GM12878 (cell line): ENCODE data around the gene SIK2. TPM values are rescaled to one million over a fixed set of nuclear protein-coding genes. Genes with fewer than 3 reads are reported as not detected.

ENCODE experiments used
- ATAC-seq: fragments of 200-7000 bp; cut with Tn5 transposase; 3 replicates; pipeline ENCODE4 v1.9.1; 2020; ENCODE audit warnings: mild to moderate bottlenecking, moderate library complexity
- BruUV-seq: library from RNA; stranded (reverse); fragments of 400-500 nt; replicated peaks from 2 replicates; lab custom pipeline; 2021; lab: Mats Ljungman, UMichigan
- CTCF ChIA-PET: fragments of 300-600 bp; sonication (Branson Sonifier 250); formaldehyde crosslinking; extraction: SDS; loops from one replicate; lab custom pipeline; 2021; ENCODE audit warnings: inconsistent platforms; lab: Yijun Ruan, JAX
- POLR2A ChIA-PET: fragments of 350-600 bp; formaldehyde crosslinking; extraction: SDS; loops from one replicate; lab custom pipeline; 2021; ENCODE audit warnings: inconsistent platforms; lab: Charles Lee
- RAD21 ChIA-PET: fragments of 300-600 bp; sonication (Branson Sonifier 250); formaldehyde crosslinking; loops from one replicate; lab custom pipeline; 2023; ENCODE audit warnings: antibody characterized with exemption; ENCODE audit not compliant: unreplicated experiment; lab: Charles Lee
- SMC1A ChIA-PET: fragments of 300-600 bp; sonication (Branson Sonifier 250); formaldehyde crosslinking; loops from one replicate; lab custom pipeline; 2023; ENCODE audit not compliant: unreplicated experiment, uncharacterized antibody; lab: Charles Lee
- DNase-seq: peaks from one replicate; pipeline ENCODE4 v3.0.0-alpha.2; 2011; ENCODE audit warnings: low read depth, low spot score
- FAIRE-seq: peaks from 3 replicates; lab custom pipeline; 2011; peaks lifted over from hg19 to GRCh38; lab: Jason Lieb, UNC
- H2AFZ ChIP-seq: 2 replicates; pipeline ENCODE4 v1.6.0; 2011; ENCODE audit warnings: low read depth, low read length, control low read depth; ENCODE audit not compliant: control insufficient read depth
- H3K27ac ChIP-seq: 2 replicates; pipeline ENCODE4 v1.5.1; 2011; ENCODE audit warnings: control low read depth; ENCODE audit not compliant: control insufficient read depth, insufficient read depth
- H3K27me3 ChIP-seq, 2 experiments: replicated peaks in 1 of 2; 2 replicates each; pipeline versions ENCODE4 v1.6.0 to v1.6.1; 2011; ENCODE audit warnings: low read length in 1 of 2; ENCODE audit not compliant: control insufficient read depth in 2 of 2, insufficient read depth in 2 of 2
- H3K36me3 ChIP-seq, 2 experiments: 2 replicates each; pipeline ENCODE4 v1.5.1; 2011; ENCODE audit warnings: low read length in 1 of 2; ENCODE audit not compliant: control insufficient read depth in 2 of 2, insufficient read depth in 2 of 2
- H3K4me1 ChIP-seq: 2 replicates; pipeline ENCODE4 v1.6.1; 2011; ENCODE audit warnings: mild to moderate bottlenecking, low read length, moderate library complexity, mixed read lengths; ENCODE audit not compliant: control insufficient read depth, insufficient read depth
- H3K4me2 ChIP-seq: 2 replicates; pipeline ENCODE4 v1.6.0; 2011; ENCODE audit warnings: control low read depth; ENCODE audit not compliant: control insufficient read depth, insufficient read depth
- H3K4me3 ChIP-seq: fragments of 200-600 bp; sonication (generic); 2 replicates; pipeline ENCODE4 v1.5.1; 2016
- H3K79me2 ChIP-seq: 2 replicates; pipeline ENCODE4 v1.6.0; 2011; ENCODE audit warnings: low read length; ENCODE audit not compliant: control insufficient read depth, insufficient read depth
- H3K9ac ChIP-seq: 2 replicates; pipeline ENCODE4 v1.8.0; 2011; ENCODE audit warnings: low read length, control low read depth, mixed read lengths; ENCODE audit not compliant: control insufficient read depth, insufficient read depth
- H3K9me3 ChIP-seq: replicated peaks from 3 replicates; pipeline ENCODE4 v1.5.1; 2011; ENCODE audit warnings: mild to moderate bottlenecking, low read length; ENCODE audit not compliant: control insufficient read depth, insufficient read depth
- H4K20me1 ChIP-seq: 2 replicates; pipeline ENCODE4 v1.6.0; 2011; ENCODE audit not compliant: control insufficient read depth, insufficient read depth
- CEBPB ChIP-seq, 2 experiments: fragments of 150-350 bp in 1 of 2; IDR thresholded peaks; 2 replicates each; pipeline ENCODE4 v1.6.1; 2012 to 2014; ENCODE audit warnings: low read depth in 2 of 2, low read length in 2 of 2, borderline replicate concordance in 1 of 2, inconsistent platforms in 1 of 2
- NFXL1 ChIP-seq: fragments of 450-650 bp; IDR thresholded peaks from 2 replicates; pipeline ENCODE4 v1.6.1; 2017; ENCODE audit warnings: antibody characterized with exemption, mild to moderate bottlenecking, borderline replicate concordance
- PAX8 ChIP-seq: fragments of 450-650 bp; IDR thresholded peaks from 2 replicates; pipeline ENCODE4 v1.6.1; 2017; ENCODE audit warnings: mild to moderate bottlenecking, moderate library complexity
- SREBF2 ChIP-seq: IDR thresholded peaks from 2 replicates; pipeline ENCODE4 v1.6.1; 2012; ENCODE audit warnings: mild to moderate bottlenecking, low read length
- WGBS: methylation state at CpG from one replicate; pipeline ENCODE4 v1.1.6; 2016; ENCODE audit warnings: low lambda C conversion rate; ENCODE audit not compliant: insufficient replicate concordance, insufficient coverage; ENCODE audit errors: missing lambda C conversion rate; 5-methylcytosine and 5-hydroxymethylcytosine counted together
- in situ Hi-C: fragments of 300-500 bp; cut with MboI; formaldehyde crosslinking; loops from 9 replicates; pipeline ENCODE4 v1.14.3; 2018; ENCODE audit warnings: mixed read lengths
- intact Hi-C: fragments of 100-400 bp; cut with micrococcal nuclease; formaldehyde crosslinking; loops from one replicate; pipeline ENCODE4 v1.14.2; 2022; ENCODE audit not compliant: unreplicated experiment
- polyA plus RNA-seq, 11 experiments: library from polyadenylated mRNA; depleted of rRNA in 4 of 11; unstranded in 6 of 11; stranded (reverse) in 5 of 11; fragments of >200 nt; fragmentation: Nextera tagmentation in 4 of 11; fragmentation: Illumina TruSeq in 1 of 11; extraction: Ambion mirVana in 4 of 11; extraction: Trizol in 1 of 11; gene quantifications; 1 replicate in 1 of 11; 2 replicates in 10 of 11; pipeline versions ENCODE4 v1.2.1 to v1.2.3, GENCODE V29; 2011 to 2016; ENCODE audit warnings: inconsistent platforms in 2 of 11, missing spikeins in 2 of 11, low read depth in 1 of 11
- total RNA-seq, 4 experiments: library from RNA; depleted of rRNA in 3 of 4; stranded (reverse); fragments of >200 nt in 3 of 4; fragmentation: Illumina TruSeq in 1 of 4; extraction: Trizol in 1 of 4; gene quantifications; 2 replicates each; pipeline versions ENCODE4 v1.2.1 to v1.2.3, GENCODE V29; 2013 to 2021
- TF ChIP-seq, protein P1 (sequence below): fragments of 450-650 bp; IDR thresholded peaks from 2 replicates; pipeline ENCODE4 v1.6.1; 2016; ENCODE audit warnings: mild to moderate bottlenecking

The SIK2 gene
- total and polyA plus RNA-seq, 10 of the 15 experiments (the other 5 are each of a cell fraction or from before 2014, with no cell fraction given), result 0.97 to 14.2 (median 4.5) TPM

DNA sequence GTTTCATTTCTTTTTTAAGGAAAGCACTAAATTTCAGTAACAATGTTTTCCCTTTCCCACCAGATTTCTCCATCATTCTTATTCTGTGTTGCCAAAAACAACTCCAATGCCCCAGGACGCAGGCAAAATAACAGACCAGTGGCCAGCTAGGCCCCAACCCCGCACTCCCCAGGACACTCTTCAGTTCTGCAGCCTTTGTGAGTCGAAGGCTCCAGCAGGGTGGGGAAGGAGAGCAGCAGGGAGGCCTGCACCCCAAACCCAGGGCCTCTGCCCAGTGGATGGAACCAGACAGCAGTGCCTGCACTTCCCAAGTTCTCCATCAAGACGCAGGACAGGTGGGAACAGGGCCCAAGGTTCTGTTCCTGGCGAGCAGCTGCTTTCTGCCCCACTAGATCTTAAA lies 129.6 kb downstream of the SIK2 start:
- Histone ChIP-seq H3K9me3 (no peaks in the 10 kb centered on the region), H3K36me3 (peaks cover 0 to 5% of the 10 kb centered on the region in 2 experiments; a peak in 1 of 4 replicates), H2AFZ (no peak overlapping the region), H3K4me3 (no peak overlapping the region), H3K4me2 (no peak overlapping the region), H3K79me2 (no peaks in the 10 kb centered on the region), H3K27me3 (no peaks in the 10 kb centered on the region), H3K4me1 (no peaks in the 10 kb centered on the region), H3K27ac (no peak overlapping the region), H3K9ac (no peak overlapping the region), H4K20me1 (no peaks in the 10 kb centered on the region; the same call in 1 of the 2 replicates)
- DNase-seq, result no peak
- SMC1A ChIA-PET, result interaction anchor here (1.7 kb wide), 1 partner anchor 128 kb away, joined by 4 read pairs; no protein-coding TSS in a partner anchor
- RAD21 ChIA-PET, result interaction anchor here (0.9 to 1.6 kb wide), 3 partner anchors 34 to 127 kb away, joined by 3 read pairs; no protein-coding TSS in a partner anchor
- WGBS, result 95% methylated on average over 5 of the region's 5 CpGs
- ATAC-seq, result no peak
- FAIRE-seq, result no peak
- CTCF ChIA-PET, result interaction anchor here (0.6 to 2.6 kb wide), 3 partner anchors 45 to 145 kb away, joined by 3 to 6 read pairs (median 5); no protein-coding TSS in a partner anchor
- intact Hi-C loops, result no loop called here
- POLR2A ChIA-PET, result interaction anchor here (1.3 kb wide), 1 partner anchor 17 kb away, joined by 3 read pairs; no protein-coding TSS in a partner anchor
- TF ChIP-seq, protein P1, sequence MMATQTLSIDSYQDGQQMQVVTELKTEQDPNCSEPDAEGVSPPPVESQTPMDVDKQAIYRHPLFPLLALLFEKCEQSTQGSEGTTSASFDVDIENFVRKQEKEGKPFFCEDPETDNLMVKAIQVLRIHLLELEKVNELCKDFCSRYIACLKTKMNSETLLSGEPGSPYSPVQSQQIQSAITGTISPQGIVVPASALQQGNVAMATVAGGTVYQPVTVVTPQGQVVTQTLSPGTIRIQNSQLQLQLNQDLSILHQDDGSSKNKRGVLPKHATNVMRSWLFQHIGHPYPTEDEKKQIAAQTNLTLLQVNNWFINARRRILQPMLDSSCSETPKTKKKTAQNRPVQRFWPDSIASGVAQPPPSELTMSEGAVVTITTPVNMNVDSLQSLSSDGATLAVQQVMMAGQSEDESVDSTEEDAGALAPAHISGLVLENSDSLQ, result no peak
- no peak for TF ChIP-seq PAX8
- TF ChIP-seq NFXL1, result no peak
- no TSS peak for BruUV-seq
- in situ Hi-C loops, result no loop called here

DNA sequence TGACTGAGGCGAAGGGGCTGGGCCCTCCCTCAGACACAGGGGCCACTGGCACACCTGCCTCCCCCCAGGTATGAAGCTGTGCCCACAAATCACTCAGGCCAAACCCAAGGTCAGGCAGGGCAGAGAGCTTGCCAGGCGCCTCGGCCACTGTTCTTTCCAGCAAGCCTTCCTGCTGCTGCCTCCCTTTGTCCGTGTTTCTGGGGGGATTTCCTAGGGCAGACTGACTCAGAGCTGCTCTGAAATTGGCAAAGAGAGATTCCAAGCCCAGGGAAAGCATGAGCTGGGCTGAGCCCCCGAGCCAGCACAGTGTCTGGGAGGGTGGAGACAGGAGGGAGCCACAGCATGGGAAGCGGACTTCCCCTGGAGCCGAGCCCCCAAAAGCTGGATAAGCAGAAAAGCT lies 130.8 kb downstream of the SIK2 start:
- H3K9ac ChIP-seq, result no peak overlapping the region
- H3K4me3 ChIP-seq, result no peak overlapping the region
- in situ Hi-C loops (no loop called here), intact Hi-C loops (no loop called here)
- SMC1A ChIA-PET, result interaction anchor here (0.9 to 1.2 kb wide), 2 partner anchors 9 to 44 kb away, joined by 3 to 4 read pairs; no protein-coding TSS in a partner anchor
- H3K27ac ChIP-seq, result no peak overlapping the region
- DNase-seq (no peak), FAIRE-seq (no peak), ATAC-seq (no peak)
- no TSS peak for BruUV-seq
- no peak overlapping the region for H2AFZ ChIP-seq
- H3K79me2 ChIP-seq, result no peaks in the 10 kb centered on the region
- no peaks in the 10 kb centered on the region; the same call in 1 of the 2 replicates for H4K20me1 ChIP-seq
- 74% methylated on average over 7 of the region's 7 CpGs for WGBS
- no peaks in the 10 kb centered on the region for H3K9me3 ChIP-seq
- H3K36me3 ChIP-seq, result peaks cover 5 to 6% of the 10 kb centered on the region in 2 experiments
- POLR2A ChIA-PET, result interaction anchor here (1.3 kb wide), 1 partner anchor 18 kb away, joined by 3 read pairs; no protein-coding TSS in a partner anchor
- CTCF ChIA-PET, result interaction anchor here (1.9 to 2.6 kb wide), 2 partner anchors 43 to 129 kb away, joined by 5 to 6 read pairs; no protein-coding TSS in a partner anchor
- no peaks in the 10 kb centered on the region for H3K4me1 ChIP-seq
- RAD21 ChIA-PET, result no interaction called here
- no peak for TF ChIP-seq CEBPB (IDR thresholded peaks at IDR 0.05; ENCODE audit: borderline replicate concordance in 1 of 2, low read depth in 2 of 2, low read length in 2 of 2)
- no peak for TF ChIP-seq PAX8
- TF ChIP-seq SREBF2, result no peak
- H3K27me3 ChIP-seq, result no peaks in the 10 kb centered on the region
- no peak overlapping the region for H3K4me2 ChIP-seq
